GM12878 (cell line): ENCODE measurements around the gene GPBAR1. TPM values are rescaled to one million over a fixed set of nuclear protein-coding genes. Genes with fewer than 3 reads are reported as not detected.

ENCODE experiments used
- ATAC-seq: fragments of 200-7000 bp; cut with Tn5 transposase; 3 replicates; pipeline ENCODE4 v1.9.1; 2020; ENCODE audit warnings: mild to moderate bottlenecking, moderate library complexity
- BruUV-seq: library from RNA; stranded (reverse); fragments of 400-500 nt; replicated peaks from 2 replicates; lab custom pipeline; 2021; lab: Mats Ljungman, UMichigan
- CTCF ChIA-PET: fragments of 300-600 bp; sonication (Branson Sonifier 250); formaldehyde crosslinking; extraction: SDS; loops from one replicate; lab custom pipeline; 2021; ENCODE audit warnings: inconsistent platforms; lab: Yijun Ruan, JAX
- POLR2A ChIA-PET: fragments of 350-600 bp; formaldehyde crosslinking; extraction: SDS; loops from one replicate; lab custom pipeline; 2021; ENCODE audit warnings: inconsistent platforms; lab: Charles Lee
- RAD21 ChIA-PET: fragments of 300-600 bp; sonication (Branson Sonifier 250); formaldehyde crosslinking; loops from one replicate; lab custom pipeline; 2023; ENCODE audit warnings: antibody characterized with exemption; ENCODE audit not compliant: unreplicated experiment; lab: Charles Lee
- SMC1A ChIA-PET: fragments of 300-600 bp; sonication (Branson Sonifier 250); formaldehyde crosslinking; loops from one replicate; lab custom pipeline; 2023; ENCODE audit not compliant: unreplicated experiment, uncharacterized antibody; lab: Charles Lee
- DNase-seq: peaks from one replicate; pipeline ENCODE4 v3.0.0-alpha.2; 2011; ENCODE audit warnings: low read depth, low spot score
- FAIRE-seq: peaks from 3 replicates; lab custom pipeline; 2011; peaks lifted over from hg19 to GRCh38; lab: Jason Lieb, UNC
- H2AFZ ChIP-seq: 2 replicates; pipeline ENCODE4 v1.6.0; 2011; ENCODE audit warnings: low read depth, low read length, control low read depth; ENCODE audit not compliant: control insufficient read depth
- H3K27ac ChIP-seq: 2 replicates; pipeline ENCODE4 v1.5.1; 2011; ENCODE audit warnings: control low read depth; ENCODE audit not compliant: control insufficient read depth, insufficient read depth
- H3K27me3 ChIP-seq, 2 experiments: replicated peaks in 1 of 2; 2 replicates each; pipeline versions ENCODE4 v1.6.0 to v1.6.1; 2011; ENCODE audit warnings: low read length in 1 of 2; ENCODE audit not compliant: control insufficient read depth in 2 of 2, insufficient read depth in 2 of 2
- H3K36me3 ChIP-seq, 2 experiments: 2 replicates each; pipeline ENCODE4 v1.5.1; 2011; ENCODE audit warnings: low read length in 1 of 2; ENCODE audit not compliant: control insufficient read depth in 2 of 2, insufficient read depth in 2 of 2
- H3K4me1 ChIP-seq: 2 replicates; pipeline ENCODE4 v1.6.1; 2011; ENCODE audit warnings: mild to moderate bottlenecking, low read length, moderate library complexity, mixed read lengths; ENCODE audit not compliant: control insufficient read depth, insufficient read depth
- H3K4me2 ChIP-seq: 2 replicates; pipeline ENCODE4 v1.6.0; 2011; ENCODE audit warnings: control low read depth; ENCODE audit not compliant: control insufficient read depth, insufficient read depth
- H3K4me3 ChIP-seq: fragments of 200-600 bp; sonication (generic); 2 replicates; pipeline ENCODE4 v1.5.1; 2016
- H3K79me2 ChIP-seq: 2 replicates; pipeline ENCODE4 v1.6.0; 2011; ENCODE audit warnings: low read length; ENCODE audit not compliant: control insufficient read depth, insufficient read depth
- H3K9ac ChIP-seq: 2 replicates; pipeline ENCODE4 v1.8.0; 2011; ENCODE audit warnings: low read length, control low read depth, mixed read lengths; ENCODE audit not compliant: control insufficient read depth, insufficient read depth
- H3K9me3 ChIP-seq: replicated peaks from 3 replicates; pipeline ENCODE4 v1.5.1; 2011; ENCODE audit warnings: mild to moderate bottlenecking, low read length; ENCODE audit not compliant: control insufficient read depth, insufficient read depth
- H4K20me1 ChIP-seq: 2 replicates; pipeline ENCODE4 v1.6.0; 2011; ENCODE audit not compliant: control insufficient read depth, insufficient read depth
- BMI1 ChIP-seq: fragments of 450-650 bp; IDR thresholded peaks from 2 replicates; pipeline ENCODE4 v1.6.1; 2016; ENCODE audit warnings: mild to moderate bottlenecking, moderate library complexity, borderline replicate concordance
- CREB1 ChIP-seq: IDR thresholded peaks from 2 replicates; pipeline ENCODE4 v1.6.1; 2012; ENCODE audit warnings: low read depth, mild to moderate bottlenecking, inconsistent platforms
- ESRRA ChIP-seq: IDR thresholded peaks from 2 replicates; pipeline ENCODE4 v1.6.1; 2012; ENCODE audit warnings: mild to moderate bottlenecking, low read length, improper control_type of control experiment
- HDAC6 ChIP-seq: fragments of 200-600 bp; sonication (generic); IDR thresholded peaks from one replicate; pipeline ENCODE4 v1.8.0; 2017; ENCODE audit warnings: antibody characterized with exemption; ENCODE audit not compliant: unreplicated experiment
- SMAD5 ChIP-seq: IDR thresholded peaks from 2 replicates; pipeline ENCODE4 v1.6.1; 2016; ENCODE audit warnings: antibody characterized with exemption, low read depth
- WGBS: methylation state at CpG from one replicate; pipeline ENCODE4 v1.1.6; 2016; ENCODE audit warnings: low lambda C conversion rate; ENCODE audit not compliant: insufficient replicate concordance, insufficient coverage; ENCODE audit errors: missing lambda C conversion rate; 5-methylcytosine and 5-hydroxymethylcytosine counted together
- in situ Hi-C: fragments of 300-500 bp; cut with MboI; formaldehyde crosslinking; loops from 9 replicates; pipeline ENCODE4 v1.14.3; 2018; ENCODE audit warnings: mixed read lengths
- intact Hi-C: fragments of 100-400 bp; cut with micrococcal nuclease; formaldehyde crosslinking; loops from one replicate; pipeline ENCODE4 v1.14.2; 2022; ENCODE audit not compliant: unreplicated experiment
- polyA plus RNA-seq, 11 experiments: library from polyadenylated mRNA; depleted of rRNA in 4 of 11; unstranded in 6 of 11; stranded (reverse) in 5 of 11; fragments of >200 nt; fragmentation: Nextera tagmentation in 4 of 11; fragmentation: Illumina TruSeq in 1 of 11; extraction: Ambion mirVana in 4 of 11; extraction: Trizol in 1 of 11; gene quantifications; 1 replicate in 1 of 11; 2 replicates in 10 of 11; pipeline versions ENCODE4 v1.2.1 to v1.2.3, GENCODE V29; 2011 to 2016; ENCODE audit warnings: inconsistent platforms in 2 of 11, missing spikeins in 2 of 11, low read depth in 1 of 11
- total RNA-seq, 4 experiments: library from RNA; depleted of rRNA in 3 of 4; stranded (reverse); fragments of >200 nt in 3 of 4; fragmentation: Illumina TruSeq in 1 of 4; extraction: Trizol in 1 of 4; gene quantifications; 2 replicates each; pipeline versions ENCODE4 v1.2.1 to v1.2.3, GENCODE V29; 2013 to 2021
- TF ChIP-seq, protein P1 (sequence below): IDR thresholded peaks from 2 replicates; pipeline ENCODE4 v1.6.1; 2012; ENCODE audit warnings: low read depth, low read length, improper control_type of control experiment
- TF ChIP-seq, protein P2 (sequence below): fragments of 450-650 bp; formaldehyde crosslinking; IDR thresholded peaks from 2 replicates; pipeline ENCODE4 v1.4.0; 2022; ENCODE audit warnings: mild to moderate bottlenecking, moderate library complexity
- TF ChIP-seq, protein P3 (sequence below), 3 experiments: IDR thresholded peaks in 2 of 3; conservative IDR thresholded peaks in 1 of 3; 2 replicates each; pipeline ENCODE4 v1.5.1; 2011; ENCODE audit warnings: low read depth in 3 of 3, low read length in 3 of 3, mild to moderate bottlenecking in 3 of 3, control low read depth in 2 of 3, moderate library complexity in 2 of 3, inconsistent platforms in 1 of 3, mixed read lengths in 1 of 3; ENCODE audit not compliant: control insufficient read depth in 2 of 3, insufficient read depth in 1 of 3; ENCODE audit errors: extremely low read depth in 1 of 3

Gene GPBAR1
- total and polyA plus RNA-seq, 10 of the 15 experiments (the other 5 are each of a cell fraction or from before 2014, with no cell fraction given) = 0.03 to 0.36 (median 0.11) TPM; not detected in 3

DNA sequence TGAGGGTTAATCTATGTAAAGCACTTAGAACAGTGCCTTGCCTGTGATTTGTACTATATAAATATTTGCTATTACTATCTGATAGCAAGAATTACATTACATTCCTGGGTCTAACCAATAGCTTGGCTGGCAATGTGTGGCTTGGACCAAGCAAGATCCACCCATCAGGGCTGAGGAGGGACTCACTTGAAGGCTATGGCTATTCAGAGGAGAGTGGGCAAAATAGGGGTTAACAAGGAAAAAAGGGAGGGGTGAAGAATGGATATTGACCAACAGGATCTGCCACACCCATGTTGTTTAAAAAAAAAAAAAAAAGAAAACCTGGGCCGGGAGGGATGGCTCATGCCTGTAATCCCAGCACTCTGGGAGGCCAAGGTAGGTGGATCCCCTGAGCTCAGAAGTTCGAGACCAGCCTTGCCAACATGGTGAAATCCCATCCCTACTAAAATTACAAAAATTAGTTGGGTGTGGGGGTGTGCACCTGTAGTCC, 51.5 kb downstream of the GPBAR1 start:
- H3K4me1 ChIP-seq = no peaks in the 10 kb centered on the region; the same call in 1 of the 2 replicates
- ChIA-PET CTCF (interaction anchor here (1.7 kb wide), 1 partner anchor 44 kb away, joined by 6 read pairs; no protein-coding TSS in a partner anchor), SMC1A (interaction anchor here (0.7 to 1.1 kb wide), 4 partner anchors 8 to 81 kb away, joined by 3 to 4 read pairs (median 4); no protein-coding TSS in a partner anchor)
- H3K27ac ChIP-seq = no peak overlapping the region
- H2AFZ ChIP-seq = no peak overlapping the region
- DNase-seq (no peak), FAIRE-seq (no peak)
- TF ChIP-seq BMI1 (no peak), CREB1 (no peak), ESRRA (no peak), HDAC6 (no peak), SMAD5 (no peak)
- TF ChIP-seq, protein P1, sequence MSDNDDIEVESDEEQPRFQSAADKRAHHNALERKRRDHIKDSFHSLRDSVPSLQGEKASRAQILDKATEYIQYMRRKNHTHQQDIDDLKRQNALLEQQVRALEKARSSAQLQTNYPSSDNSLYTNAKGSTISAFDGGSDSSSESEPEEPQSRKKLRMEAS = no peak
- TF ChIP-seq, protein P2, sequence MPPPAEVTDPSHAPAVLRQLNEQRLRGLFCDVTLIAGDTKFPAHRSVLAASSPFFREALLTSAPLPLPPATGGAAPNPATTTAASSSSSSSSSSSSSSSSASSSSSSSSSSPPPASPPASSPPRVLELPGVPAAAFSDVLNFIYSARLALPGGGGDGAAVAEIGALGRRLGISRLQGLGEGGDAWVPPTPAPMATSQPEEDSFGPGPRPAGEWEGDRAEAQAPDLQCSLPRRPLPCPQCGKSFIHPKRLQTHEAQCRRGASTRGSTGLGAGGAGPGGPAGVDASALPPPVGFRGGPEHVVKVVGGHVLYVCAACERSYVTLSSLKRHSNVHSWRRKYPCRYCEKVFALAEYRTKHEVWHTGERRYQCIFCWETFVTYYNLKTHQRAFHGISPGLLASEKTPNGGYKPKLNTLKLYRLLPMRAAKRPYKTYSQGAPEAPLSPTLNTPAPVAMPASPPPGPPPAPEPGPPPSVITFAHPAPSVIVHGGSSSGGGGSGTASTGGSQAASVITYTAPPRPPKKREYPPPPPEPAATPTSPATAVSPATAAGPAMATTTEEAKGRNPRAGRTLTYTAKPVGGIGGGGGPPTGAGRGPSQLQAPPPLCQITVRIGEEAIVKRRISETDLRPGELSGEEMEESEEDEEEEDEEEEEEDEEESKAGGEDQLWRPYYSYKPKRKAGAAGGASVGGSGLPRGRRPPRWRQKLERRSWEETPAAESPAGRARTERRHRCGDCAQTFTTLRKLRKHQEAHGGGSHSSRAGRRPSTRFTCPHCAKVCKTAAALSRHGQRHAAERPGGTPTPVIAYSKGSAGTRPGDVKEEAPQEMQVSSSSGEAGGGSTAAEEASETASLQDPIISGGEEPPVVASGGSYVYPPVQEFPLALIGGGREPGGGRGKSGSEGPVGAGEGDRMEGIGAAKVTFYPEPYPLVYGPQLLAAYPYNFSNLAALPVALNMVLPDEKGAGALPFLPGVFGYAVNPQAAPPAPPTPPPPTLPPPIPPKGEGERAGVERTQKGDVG = no peak
- TF ChIP-seq, protein P3, sequence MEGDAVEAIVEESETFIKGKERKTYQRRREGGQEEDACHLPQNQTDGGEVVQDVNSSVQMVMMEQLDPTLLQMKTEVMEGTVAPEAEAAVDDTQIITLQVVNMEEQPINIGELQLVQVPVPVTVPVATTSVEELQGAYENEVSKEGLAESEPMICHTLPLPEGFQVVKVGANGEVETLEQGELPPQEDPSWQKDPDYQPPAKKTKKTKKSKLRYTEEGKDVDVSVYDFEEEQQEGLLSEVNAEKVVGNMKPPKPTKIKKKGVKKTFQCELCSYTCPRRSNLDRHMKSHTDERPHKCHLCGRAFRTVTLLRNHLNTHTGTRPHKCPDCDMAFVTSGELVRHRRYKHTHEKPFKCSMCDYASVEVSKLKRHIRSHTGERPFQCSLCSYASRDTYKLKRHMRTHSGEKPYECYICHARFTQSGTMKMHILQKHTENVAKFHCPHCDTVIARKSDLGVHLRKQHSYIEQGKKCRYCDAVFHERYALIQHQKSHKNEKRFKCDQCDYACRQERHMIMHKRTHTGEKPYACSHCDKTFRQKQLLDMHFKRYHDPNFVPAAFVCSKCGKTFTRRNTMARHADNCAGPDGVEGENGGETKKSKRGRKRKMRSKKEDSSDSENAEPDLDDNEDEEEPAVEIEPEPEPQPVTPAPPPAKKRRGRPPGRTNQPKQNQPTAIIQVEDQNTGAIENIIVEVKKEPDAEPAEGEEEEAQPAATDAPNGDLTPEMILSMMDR (IDR thresholded peaks at IDR 0.05 in 2 of 3, conservative IDR thresholded peaks at IDR 0.05 in 1 of 3; ENCODE audit: control insufficient read depth in 2 of 3, extremely low read depth in 1 of 3, insufficient read depth in 1 of 3, low read depth in 3 of 3, low read length in 3 of 3) = no peak
- TF ChIP-seq, all 136 proteins: peak for 0
- Histone ChIP-seq H3K9me3 (no peaks in the 10 kb centered on the region), H3K36me3 (no peaks in the 10 kb centered on the region), H3K4me2 (no peak overlapping the region), H3K9ac (no peak overlapping the region), H3K79me2 (no peaks in the 10 kb centered on the region), H4K20me1 (no peaks in the 10 kb centered on the region), H3K27me3 (no peaks in the 10 kb centered on the region), H3K4me3 (no peak overlapping the region)
- no peak for ATAC-seq
- intact Hi-C loops (no loop called here), in situ Hi-C loops (no loop called here)
- ChIA-PET POLR2A (no interaction called here), RAD21 (interaction anchor here (0.7 kb wide), 1 partner anchor 25 kb away, joined by 4 read pairs; no protein-coding TSS in a partner anchor)
- BruUV-seq = no TSS peak
- WGBS = 36% methylated on average over 2 of the region's 2 CpGs
